ENCODE measurements around the gene ARMH4. TPM values are rescaled to one million over a fixed set of nuclear protein-coding genes. Genes with fewer than 3 reads are reported as not detected.

The ARMH4 gene
- total RNA-seq, 4 donors from 2014 or later, result 2.3 to 4.6 (median 4.0) TPM

Small RNA genes within 50 kb of the gene (small RNA-seq; reads per million reads assigned to genes)
- not detected for gene RN7SL598P

Other genes with a start within 250 kb of the ARMH4 start
- 10 to 100 TPM; 37.7 to 71.4 (median 53.7) TPM for gene ACTR10, start 47.9 kb upstream of the ARMH4 start, total RNA-seq
- gene PSMA3, start 92.6 kb upstream of the ARMH4 start, total RNA-seq, result 100 to 1,000 TPM in 2 of 4 donors, 10 to 100 TPM in 2; 91.8 to 126 (median 107) TPM
- gene ARID4A, start 146.3 kb upstream of the ARMH4 start, total RNA-seq, result 10 to 100 TPM; 12.6 to 33.7 (median 18.5) TPM
- gene TOMM20L, start 243.7 kb upstream of the ARMH4 start, total RNA-seq, result not detected